Calu3 (cell line): ENCODE results near the gene AGXT2. TPM values are rescaled to one million over a fixed set of nuclear protein-coding genes. Genes with fewer than 3 reads are reported as not detected.
"Not testable (repeated sequence)": the region's sequence is repeated elsewhere in the genome, so short reads cannot be mapped to it uniquely, and the experiment has no call there.

Source experiments
- BruUV-seq: library from RNA; stranded (reverse); fragments of 400-500 nt; replicated peaks from 2 replicates; lab custom pipeline; 2021; lab: Mats Ljungman, UMichigan
- CTCF ChIA-PET: fragments of 300-600 bp; sonication (Branson Sonifier 250); formaldehyde crosslinking; loops from one replicate; lab custom pipeline; 2022; ENCODE audit warnings: antibody characterized with exemption; lab: Charles Lee
- DNase-seq: peaks from one replicate; pipeline ENCODE4 v3.0.0; 2022
- H3K27ac Mint-ChIP-seq: one replicate; pipeline ENCODE4 v1.8.0; 2022; ENCODE audit warnings: mixed read lengths; ENCODE audit not compliant: unreplicated experiment
- H3K27me3 Mint-ChIP-seq: one replicate; pipeline ENCODE4 v1.8.0; 2022; ENCODE audit warnings: mixed read lengths; ENCODE audit not compliant: unreplicated experiment
- H3K36me3 Mint-ChIP-seq: one replicate; pipeline ENCODE4 v1.8.0; 2022; ENCODE audit warnings: mild to moderate bottlenecking, moderate library complexity, mixed read lengths; ENCODE audit not compliant: insufficient read depth, unreplicated experiment
- H3K4me1 Mint-ChIP-seq: one replicate; pipeline ENCODE4 v1.8.0; 2022; ENCODE audit warnings: mild to moderate bottlenecking, low read depth, mixed read lengths; ENCODE audit not compliant: unreplicated experiment
- H3K4me3 Mint-ChIP-seq: one replicate; pipeline ENCODE4 v1.8.0; 2022; ENCODE audit warnings: mild to moderate bottlenecking, low read depth, moderate library complexity, mixed read lengths; ENCODE audit not compliant: unreplicated experiment
- H3K9me3 Mint-ChIP-seq: one replicate; pipeline ENCODE4 v1.8.0; 2022; ENCODE audit warnings: low read depth, mixed read lengths; ENCODE audit not compliant: unreplicated experiment
- CTCF ChIP-seq: fragments of 200-600 bp; IDR thresholded peaks from one replicate; pipeline ENCODE4 v1.8.0; 2022; ENCODE audit warnings: antibody characterized with exemption; ENCODE audit not compliant: unreplicated experiment
- intact Hi-C: fragments of 100-400 bp; cut with micrococcal nuclease; formaldehyde crosslinking; loops from one replicate; pipeline ENCODE4 v1.10.0; 2022; ENCODE audit not compliant: unreplicated experiment
- total RNA-seq: library from RNA; stranded (reverse); gene quantifications from 2 replicates; pipeline ENCODE4 v1.2.3, GENCODE V29; 2022

AGXT2 gene
- total RNA-seq, 1 experiment from 2014 or later, result not detected

GRCh38 chr5:34977934-34978613 lies 69.7 kb downstream of the AGXT2 start:
- H3K4me1 Mint-ChIP-seq, result no peaks in the 10 kb centered on the region
- DNase-seq, result no peak
- no peak overlapping the region for H3K27ac Mint-ChIP-seq
- TF ChIP-seq CTCF, result no peak
- CTCF ChIA-PET, result no interaction called here
- no peak overlapping the region for H3K4me3 Mint-ChIP-seq
- no TSS peak for BruUV-seq
- H3K9me3 Mint-ChIP-seq, result peaks cover 3% of the 10 kb centered on the region
- no peaks in the 10 kb centered on the region for H3K36me3 Mint-ChIP-seq
- intact Hi-C loops, result no loop called here
- no peaks in the 10 kb centered on the region for H3K27me3 Mint-ChIP-seq

- CTCF ChIA-PET, result no interaction called here
- no peaks in the 10 kb centered on the region for H3K9me3 Mint-ChIP-seq
These were observed 71.4 kb downstream of the AGXT2 start for GRCh38 chr5:34976347-34976746.

GRCh38 chr5:34971655-34972054 lies 76.1 kb downstream of the AGXT2 start:
- H3K4me3 Mint-ChIP-seq, H3K27ac Mint-ChIP-seq, DNase-seq, H3K4me1 Mint-ChIP-seq, intact Hi-C loops, BruUV-seq, H3K27me3 Mint-ChIP-seq, H3K36me3 Mint-ChIP-seq, H3K9me3 Mint-ChIP-seq, CTCF ChIA-PET: not testable (repeated sequence)

More at GRCh38 chr5:34976347-34976746, 71.4 kb downstream of the AGXT2 start:
- Mint-ChIP-seq H3K4me3 (no peak overlapping the region), H3K27ac (no peak overlapping the region), H3K36me3 (no peaks in the 10 kb centered on the region), H3K4me1 (no peaks in the 10 kb centered on the region), H3K27me3 (no peaks in the 10 kb centered on the region)
- no TSS peak for BruUV-seq
- intact Hi-C loops, result no loop called here
- no peak for TF ChIP-seq CTCF
- DNase-seq, result no peak

GRCh38 chr5:34970552-34970951 lies 77.2 kb downstream of the AGXT2 start:
- H3K4me3 Mint-ChIP-seq, result no peak overlapping the region
- no peaks in the 10 kb centered on the region for H3K27me3 Mint-ChIP-seq
- CTCF ChIA-PET, result interaction anchor here (0.7 kb wide), 1 partner anchor 283 kb away, joined by 3 read pairs; no protein-coding TSS in a partner anchor
- peaks cover 5% of the 10 kb centered on the region for H3K9me3 Mint-ChIP-seq
- peaks cover 10% of the 10 kb centered on the region for H3K4me1 Mint-ChIP-seq
- no peak overlapping the region for H3K27ac Mint-ChIP-seq
- no TSS peak for BruUV-seq
- intact Hi-C loops, result no loop called here
- no peak for DNase-seq
- TF ChIP-seq CTCF, result no peak
- no peaks in the 10 kb centered on the region for H3K36me3 Mint-ChIP-seq

- Mint-ChIP-seq H3K9me3 (peaks cover 5% of the 10 kb centered on the region), H3K4me3 (no peak overlapping the region), H3K36me3 (no peaks in the 10 kb centered on the region), H3K27ac (no peak overlapping the region), H3K4me1 (peaks cover 10% of the 10 kb centered on the region), H3K27me3 (no peaks in the 10 kb centered on the region)
- intact Hi-C loops, result no loop called here
- DNase-seq, result no peak
- TF ChIP-seq CTCF, result no peak
- no TSS peak for BruUV-seq
- CTCF ChIA-PET, result interaction anchor here (0.5 kb wide), 1 partner anchor 727 kb away, joined by 3 read pairs; no protein-coding TSS in a partner anchor
These were observed 79.5 kb downstream of the AGXT2 start for GRCh38 chr5:34968258-34968657.
